ENCODE data around the gene MPZ. TPM values are rescaled to one million over a fixed set of nuclear protein-coding genes. Genes with fewer than 3 reads are reported as not detected.

MPZ gene
- total and polyA plus RNA-seq, 10 of the 15 experiments (the other 5 are each of a cell fraction or from before 2014, with no cell fraction given) = 0.09 to 6.9 (median 4.7) TPM

DNA sequence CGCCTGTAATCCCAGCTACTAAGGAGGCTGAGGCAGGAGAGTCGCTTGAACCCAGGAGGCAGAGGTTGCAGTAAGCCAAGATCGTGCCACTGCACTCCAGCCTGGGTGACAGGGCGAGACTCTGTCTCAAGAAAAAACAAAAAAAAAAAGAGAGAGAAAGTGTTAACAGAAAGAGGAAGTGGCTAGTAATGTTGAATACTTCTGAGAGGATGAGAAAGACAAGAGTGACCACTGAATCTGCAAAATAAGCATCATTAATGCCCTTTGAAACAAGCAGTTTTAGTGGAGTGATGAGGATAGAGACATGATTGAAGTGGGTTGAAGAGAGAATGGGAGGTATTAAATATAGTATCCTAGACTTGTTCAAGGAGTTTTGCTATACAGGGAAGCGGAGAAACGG is 11.7 kb downstream of the MPZ start (continued):
- TF ChIP-seq, protein P1, sequence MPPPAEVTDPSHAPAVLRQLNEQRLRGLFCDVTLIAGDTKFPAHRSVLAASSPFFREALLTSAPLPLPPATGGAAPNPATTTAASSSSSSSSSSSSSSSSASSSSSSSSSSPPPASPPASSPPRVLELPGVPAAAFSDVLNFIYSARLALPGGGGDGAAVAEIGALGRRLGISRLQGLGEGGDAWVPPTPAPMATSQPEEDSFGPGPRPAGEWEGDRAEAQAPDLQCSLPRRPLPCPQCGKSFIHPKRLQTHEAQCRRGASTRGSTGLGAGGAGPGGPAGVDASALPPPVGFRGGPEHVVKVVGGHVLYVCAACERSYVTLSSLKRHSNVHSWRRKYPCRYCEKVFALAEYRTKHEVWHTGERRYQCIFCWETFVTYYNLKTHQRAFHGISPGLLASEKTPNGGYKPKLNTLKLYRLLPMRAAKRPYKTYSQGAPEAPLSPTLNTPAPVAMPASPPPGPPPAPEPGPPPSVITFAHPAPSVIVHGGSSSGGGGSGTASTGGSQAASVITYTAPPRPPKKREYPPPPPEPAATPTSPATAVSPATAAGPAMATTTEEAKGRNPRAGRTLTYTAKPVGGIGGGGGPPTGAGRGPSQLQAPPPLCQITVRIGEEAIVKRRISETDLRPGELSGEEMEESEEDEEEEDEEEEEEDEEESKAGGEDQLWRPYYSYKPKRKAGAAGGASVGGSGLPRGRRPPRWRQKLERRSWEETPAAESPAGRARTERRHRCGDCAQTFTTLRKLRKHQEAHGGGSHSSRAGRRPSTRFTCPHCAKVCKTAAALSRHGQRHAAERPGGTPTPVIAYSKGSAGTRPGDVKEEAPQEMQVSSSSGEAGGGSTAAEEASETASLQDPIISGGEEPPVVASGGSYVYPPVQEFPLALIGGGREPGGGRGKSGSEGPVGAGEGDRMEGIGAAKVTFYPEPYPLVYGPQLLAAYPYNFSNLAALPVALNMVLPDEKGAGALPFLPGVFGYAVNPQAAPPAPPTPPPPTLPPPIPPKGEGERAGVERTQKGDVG (CRISPR knock-in tag; IDR thresholded peaks at IDR 0.05) = no peak
- TF ChIP-seq GABPA (IDR thresholded peaks at IDR 0.05; ENCODE audit: low read depth) = no peak
- TF ChIP-seq, protein P2, sequence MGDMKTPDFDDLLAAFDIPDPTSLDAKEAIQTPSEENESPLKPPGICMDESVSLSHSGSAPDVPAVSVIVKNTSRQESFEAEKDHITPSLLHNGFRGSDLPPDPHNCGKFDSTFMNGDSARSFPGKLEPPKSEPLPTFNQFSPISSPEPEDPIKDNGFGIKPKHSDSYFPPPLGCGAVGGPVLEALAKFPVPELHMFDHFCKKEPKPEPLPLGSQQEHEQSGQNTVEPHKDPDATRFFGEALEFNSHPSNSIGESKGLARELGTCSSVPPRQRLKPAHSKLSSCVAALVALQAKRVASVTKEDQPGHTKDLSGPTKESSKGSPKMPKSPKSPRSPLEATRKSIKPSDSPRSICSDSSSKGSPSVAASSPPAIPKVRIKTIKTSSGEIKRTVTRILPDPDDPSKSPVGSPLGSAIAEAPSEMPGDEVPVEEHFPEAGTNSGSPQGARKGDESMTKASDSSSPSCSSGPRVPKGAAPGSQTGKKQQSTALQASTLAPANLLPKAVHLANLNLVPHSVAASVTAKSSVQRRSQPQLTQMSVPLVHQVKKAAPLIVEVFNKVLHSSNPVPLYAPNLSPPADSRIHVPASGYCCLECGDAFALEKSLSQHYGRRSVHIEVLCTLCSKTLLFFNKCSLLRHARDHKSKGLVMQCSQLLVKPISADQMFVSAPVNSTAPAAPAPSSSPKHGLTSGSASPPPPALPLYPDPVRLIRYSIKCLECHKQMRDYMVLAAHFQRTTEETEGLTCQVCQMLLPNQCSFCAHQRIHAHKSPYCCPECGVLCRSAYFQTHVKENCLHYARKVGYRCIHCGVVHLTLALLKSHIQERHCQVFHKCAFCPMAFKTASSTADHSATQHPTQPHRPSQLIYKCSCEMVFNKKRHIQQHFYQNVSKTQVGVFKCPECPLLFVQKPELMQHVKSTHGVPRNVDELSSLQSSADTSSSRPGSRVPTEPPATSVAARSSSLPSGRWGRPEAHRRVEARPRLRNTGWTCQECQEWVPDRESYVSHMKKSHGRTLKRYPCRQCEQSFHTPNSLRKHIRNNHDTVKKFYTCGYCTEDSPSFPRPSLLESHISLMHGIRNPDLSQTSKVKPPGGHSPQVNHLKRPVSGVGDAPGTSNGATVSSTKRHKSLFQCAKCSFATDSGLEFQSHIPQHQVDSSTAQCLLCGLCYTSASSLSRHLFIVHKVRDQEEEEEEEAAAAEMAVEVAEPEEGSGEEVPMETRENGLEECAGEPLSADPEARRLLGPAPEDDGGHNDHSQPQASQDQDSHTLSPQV (IDR thresholded peaks at IDR 0.05) = no peak
- TF ChIP-seq RAD51 (IDR thresholded peaks at IDR 0.05) = no peak
- TF ChIP-seq TBL1XR1 (IDR thresholded peaks at IDR 0.05; ENCODE audit: low read depth, low read length) = no peak
- TF ChIP-seq, protein P3, sequence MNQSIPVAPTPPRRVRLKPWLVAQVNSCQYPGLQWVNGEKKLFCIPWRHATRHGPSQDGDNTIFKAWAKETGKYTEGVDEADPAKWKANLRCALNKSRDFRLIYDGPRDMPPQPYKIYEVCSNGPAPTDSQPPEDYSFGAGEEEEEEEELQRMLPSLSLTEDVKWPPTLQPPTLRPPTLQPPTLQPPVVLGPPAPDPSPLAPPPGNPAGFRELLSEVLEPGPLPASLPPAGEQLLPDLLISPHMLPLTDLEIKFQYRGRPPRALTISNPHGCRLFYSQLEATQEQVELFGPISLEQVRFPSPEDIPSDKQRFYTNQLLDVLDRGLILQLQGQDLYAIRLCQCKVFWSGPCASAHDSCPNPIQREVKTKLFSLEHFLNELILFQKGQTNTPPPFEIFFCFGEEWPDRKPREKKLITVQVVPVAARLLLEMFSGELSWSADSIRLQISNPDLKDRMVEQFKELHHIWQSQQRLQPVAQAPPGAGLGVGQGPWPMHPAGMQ (IDR thresholded peaks at IDR 0.05; ENCODE audit: borderline replicate concordance) = no peak
- TF ChIP-seq, protein P4, sequence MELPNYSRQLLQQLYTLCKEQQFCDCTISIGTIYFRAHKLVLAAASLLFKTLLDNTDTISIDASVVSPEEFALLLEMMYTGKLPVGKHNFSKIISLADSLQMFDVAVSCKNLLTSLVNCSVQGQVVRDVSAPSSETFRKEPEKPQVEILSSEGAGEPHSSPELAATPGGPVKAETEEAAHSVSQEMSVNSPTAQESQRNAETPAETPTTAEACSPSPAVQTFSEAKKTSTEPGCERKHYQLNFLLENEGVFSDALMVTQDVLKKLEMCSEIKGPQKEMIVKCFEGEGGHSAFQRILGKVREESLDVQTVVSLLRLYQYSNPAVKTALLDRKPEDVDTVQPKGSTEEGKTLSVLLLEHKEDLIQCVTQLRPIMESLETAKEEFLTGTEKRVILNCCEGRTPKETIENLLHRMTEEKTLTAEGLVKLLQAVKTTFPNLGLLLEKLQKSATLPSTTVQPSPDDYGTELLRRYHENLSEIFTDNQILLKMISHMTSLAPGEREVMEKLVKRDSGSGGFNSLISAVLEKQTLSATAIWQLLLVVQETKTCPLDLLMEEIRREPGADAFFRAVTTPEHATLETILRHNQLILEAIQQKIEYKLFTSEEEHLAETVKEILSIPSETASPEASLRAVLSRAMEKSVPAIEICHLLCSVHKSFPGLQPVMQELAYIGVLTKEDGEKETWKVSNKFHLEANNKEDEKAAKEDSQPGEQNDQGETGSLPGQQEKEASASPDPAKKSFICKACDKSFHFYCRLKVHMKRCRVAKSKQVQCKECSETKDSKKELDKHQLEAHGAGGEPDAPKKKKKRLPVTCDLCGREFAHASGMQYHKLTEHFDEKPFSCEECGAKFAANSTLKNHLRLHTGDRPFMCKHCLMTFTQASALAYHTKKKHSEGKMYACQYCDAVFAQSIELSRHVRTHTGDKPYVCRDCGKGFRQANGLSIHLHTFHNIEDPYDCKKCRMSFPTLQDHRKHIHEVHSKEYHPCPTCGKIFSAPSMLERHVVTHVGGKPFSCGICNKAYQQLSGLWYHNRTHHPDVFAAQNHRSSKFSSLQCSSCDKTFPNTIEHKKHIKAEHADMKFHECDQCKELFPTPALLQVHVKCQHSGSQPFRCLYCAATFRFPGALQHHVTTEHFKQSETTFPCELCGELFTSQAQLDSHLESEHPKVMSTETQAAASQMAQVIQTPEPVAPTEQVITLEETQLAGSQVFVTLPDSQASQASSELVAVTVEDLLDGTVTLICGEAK (IDR thresholded peaks at IDR 0.05; ENCODE audit: borderline replicate concordance) = no peak; the same call in 1 of the 2 replicates
- no peak for TF ChIP-seq BMI1 (IDR thresholded peaks at IDR 0.05; ENCODE audit: borderline replicate concordance)
- no peak for TF ChIP-seq MEF2A (IDR thresholded peaks at IDR 0.05; ENCODE audit: insufficient read depth, low read depth, low read length)
- TF ChIP-seq SMC3 (IDR thresholded peaks at IDR 0.05; ENCODE audit: borderline replicate concordance, low read length) = no peak
- TF ChIP-seq HDAC2 (IDR thresholded peaks at IDR 0.05) = no peak
- TF ChIP-seq, protein P5, sequence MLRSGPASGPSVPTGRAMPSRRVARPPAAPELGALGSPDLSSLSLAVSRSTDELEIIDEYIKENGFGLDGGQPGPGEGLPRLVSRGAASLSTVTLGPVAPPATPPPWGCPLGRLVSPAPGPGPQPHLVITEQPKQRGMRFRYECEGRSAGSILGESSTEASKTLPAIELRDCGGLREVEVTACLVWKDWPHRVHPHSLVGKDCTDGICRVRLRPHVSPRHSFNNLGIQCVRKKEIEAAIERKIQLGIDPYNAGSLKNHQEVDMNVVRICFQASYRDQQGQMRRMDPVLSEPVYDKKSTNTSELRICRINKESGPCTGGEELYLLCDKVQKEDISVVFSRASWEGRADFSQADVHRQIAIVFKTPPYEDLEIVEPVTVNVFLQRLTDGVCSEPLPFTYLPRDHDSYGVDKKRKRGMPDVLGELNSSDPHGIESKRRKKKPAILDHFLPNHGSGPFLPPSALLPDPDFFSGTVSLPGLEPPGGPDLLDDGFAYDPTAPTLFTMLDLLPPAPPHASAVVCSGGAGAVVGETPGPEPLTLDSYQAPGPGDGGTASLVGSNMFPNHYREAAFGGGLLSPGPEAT (IDR thresholded peaks at IDR 0.05; ENCODE audit: low read depth) = peak; percentile 35; the same call in 1 of the 2 replicates
- no peak for TF ChIP-seq SRF (IDR thresholded peaks at IDR 0.05; ENCODE audit: low read depth in 2 of 2, low read length in 2 of 2)
- peak; percentile 91 for TF ChIP-seq NBN (IDR thresholded peaks at IDR 0.05)
- TF ChIP-seq NFYA (IDR thresholded peaks at IDR 0.05; ENCODE audit: borderline replicate concordance, low read depth, low read length) = no peak
- TF ChIP-seq LARP7 (IDR thresholded peaks at IDR 0.05) = no peak
- no peak for TF ChIP-seq TCF7 (IDR thresholded peaks at IDR 0.05; ENCODE audit: borderline replicate concordance)
